ENCODE data around the gene PRDM13.

- no peak for TF ChIP-seq POLR2A (conservative IDR thresholded peaks at IDR 0.05)
- TF ChIP-seq CHD2 (IDR thresholded peaks at IDR 0.05; ENCODE audit: low read depth, low read length), result no peak
- TF ChIP-seq MAZ (CRISPR knock-in tag; conservative IDR thresholded peaks at IDR 0.05 in 1 of 2, IDR thresholded peaks at IDR 0.05 in 1 of 2), result no peak
- no peak for TF ChIP-seq CBX5 (IDR thresholded peaks at IDR 0.05; ENCODE audit: borderline replicate concordance, low read depth)
- no peak for TF ChIP-seq ZKSCAN8 (CRISPR knock-in tag; IDR thresholded peaks at IDR 0.05)
- TF ChIP-seq ELF1 (tag; IDR thresholded peaks at IDR 0.05), result no peak
Observed at GRCh38 chr6:99587792-99588191, 18.8 kb upstream of the PRDM13 start.

Data from K562 (cell line).